ENCODE measurements around the gene TOM1L1.

DNA sequence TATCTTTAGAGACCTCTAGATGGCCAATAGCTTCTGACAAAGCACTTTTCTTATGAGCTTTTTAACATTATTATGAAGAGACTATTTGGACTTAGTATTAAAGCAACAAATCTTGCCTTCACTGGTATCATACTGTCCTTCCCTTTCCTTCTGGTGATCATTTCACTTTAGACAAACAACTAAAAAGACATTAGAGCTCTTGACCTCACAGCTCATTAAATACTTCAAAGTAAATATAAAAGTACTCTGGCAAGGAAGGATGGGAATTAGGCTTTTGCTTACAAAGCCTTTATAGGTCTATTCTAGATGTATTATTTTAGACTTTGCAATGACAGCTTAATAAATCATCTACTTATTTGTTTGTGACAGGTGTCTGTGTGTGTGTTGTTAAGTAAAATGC, 79.0 kb downstream of the TOM1L1 start:
- TF ChIP-seq, protein P1, sequence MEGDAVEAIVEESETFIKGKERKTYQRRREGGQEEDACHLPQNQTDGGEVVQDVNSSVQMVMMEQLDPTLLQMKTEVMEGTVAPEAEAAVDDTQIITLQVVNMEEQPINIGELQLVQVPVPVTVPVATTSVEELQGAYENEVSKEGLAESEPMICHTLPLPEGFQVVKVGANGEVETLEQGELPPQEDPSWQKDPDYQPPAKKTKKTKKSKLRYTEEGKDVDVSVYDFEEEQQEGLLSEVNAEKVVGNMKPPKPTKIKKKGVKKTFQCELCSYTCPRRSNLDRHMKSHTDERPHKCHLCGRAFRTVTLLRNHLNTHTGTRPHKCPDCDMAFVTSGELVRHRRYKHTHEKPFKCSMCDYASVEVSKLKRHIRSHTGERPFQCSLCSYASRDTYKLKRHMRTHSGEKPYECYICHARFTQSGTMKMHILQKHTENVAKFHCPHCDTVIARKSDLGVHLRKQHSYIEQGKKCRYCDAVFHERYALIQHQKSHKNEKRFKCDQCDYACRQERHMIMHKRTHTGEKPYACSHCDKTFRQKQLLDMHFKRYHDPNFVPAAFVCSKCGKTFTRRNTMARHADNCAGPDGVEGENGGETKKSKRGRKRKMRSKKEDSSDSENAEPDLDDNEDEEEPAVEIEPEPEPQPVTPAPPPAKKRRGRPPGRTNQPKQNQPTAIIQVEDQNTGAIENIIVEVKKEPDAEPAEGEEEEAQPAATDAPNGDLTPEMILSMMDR (IDR thresholded peaks at IDR 0.05), result no peak
- no peak for TF ChIP-seq POLR2A (IDR thresholded peaks at IDR 0.05)
